ENCODE results near the gene HLF. TPM values are rescaled to one million over a fixed set of nuclear protein-coding genes. Genes with fewer than 3 reads are reported as not detected.
A peak's percentile ranks its signal among the peaks of the same experiment; 100 is the strongest.

Gene HLF
- total and polyA plus RNA-seq, 10 of the 15 experiments (the other 5 are each of a cell fraction or from before 2014, with no cell fraction given), result 0.01 to 0.33 (median 0.20) TPM; not detected in 3

DNA sequence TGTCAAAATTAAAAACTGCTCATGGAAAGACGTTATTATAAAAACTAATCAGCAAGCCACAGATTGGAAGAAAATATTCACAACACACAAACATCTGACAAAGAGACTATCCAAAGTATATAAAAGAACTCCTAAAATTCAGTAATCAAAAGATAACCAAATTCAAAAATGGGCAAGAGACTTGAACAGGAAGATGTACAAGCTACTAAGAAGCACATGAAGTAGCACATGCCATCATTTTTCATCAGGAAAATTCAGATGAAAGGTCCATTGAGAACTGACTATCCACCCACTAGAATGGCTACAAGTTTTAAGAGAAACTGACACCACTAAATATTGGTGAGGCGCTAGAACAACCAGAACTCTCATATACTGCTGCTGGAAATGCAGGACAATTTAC lies 3.4 kb upstream of the HLF start (continued):
- TF ChIP-seq CBX3 (IDR thresholded peaks at IDR 0.05; ENCODE audit: borderline replicate concordance, low read depth) (no peak), CEBPB (IDR thresholded peaks at IDR 0.05; ENCODE audit: borderline replicate concordance in 1 of 2, low read depth in 2 of 2, low read length in 2 of 2) (no peak)

- H3K4me1 ChIP-seq (ENCODE audit: control insufficient read depth, insufficient read depth, low read length), result peaks cover 4% of the 10 kb centered on the region
- peak overlapping the region; percentile 65 for H3K4me2 ChIP-seq (ENCODE audit: control insufficient read depth, insufficient read depth)
- TF ChIP-seq CBX3 (IDR thresholded peaks at IDR 0.05; ENCODE audit: borderline replicate concordance, low read depth), result no peak
- no peak for TF ChIP-seq PAX5 (IDR thresholded peaks at IDR 0.05; ENCODE audit: borderline replicate concordance, low read depth, low read length)
- TF ChIP-seq ESRRA (IDR thresholded peaks at IDR 0.05; ENCODE audit: low read length), result no peak
- TF ChIP-seq, protein P1, sequence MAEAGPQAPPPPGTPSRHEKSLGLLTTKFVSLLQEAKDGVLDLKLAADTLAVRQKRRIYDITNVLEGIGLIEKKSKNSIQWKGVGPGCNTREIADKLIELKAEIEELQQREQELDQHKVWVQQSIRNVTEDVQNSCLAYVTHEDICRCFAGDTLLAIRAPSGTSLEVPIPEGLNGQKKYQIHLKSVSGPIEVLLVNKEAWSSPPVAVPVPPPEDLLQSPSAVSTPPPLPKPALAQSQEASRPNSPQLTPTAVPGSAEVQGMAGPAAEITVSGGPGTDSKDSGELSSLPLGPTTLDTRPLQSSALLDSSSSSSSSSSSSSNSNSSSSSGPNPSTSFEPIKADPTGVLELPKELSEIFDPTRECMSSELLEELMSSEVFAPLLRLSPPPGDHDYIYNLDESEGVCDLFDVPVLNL (IDR thresholded peaks at IDR 0.05; ENCODE audit: low read depth, low read length), result no peak
- TF ChIP-seq FOXK2 (IDR thresholded peaks at IDR 0.05), result no peak
- TF ChIP-seq SP1 (IDR thresholded peaks at IDR 0.05; ENCODE audit: low read depth, low read length), result no peak
- no peak for TF ChIP-seq SMAD5 (IDR thresholded peaks at IDR 0.05; ENCODE audit: low read depth)
- POLR2A ChIA-PET, result interaction anchor here (0.8 kb wide), 1 partner anchor 94 kb away, joined by 4 read pairs; no protein-coding TSS in a partner anchor
- in situ Hi-C loops (cut with MboI), result no loop called here
- no peaks in the 10 kb centered on the region for H4K20me1 ChIP-seq (ENCODE audit: control insufficient read depth, insufficient read depth)
- H3K79me2 ChIP-seq (ENCODE audit: control insufficient read depth, insufficient read depth, low read length), result no peaks in the 10 kb centered on the region
- no TSS peak for BruUV-seq (replicated peaks)
- 2% methylated on average over 31 of the region's 31 CpGs for WGBS (ENCODE audit: insufficient coverage, insufficient replicate concordance, low lambda C conversion rate, missing lambda C conversion rate)
- no peak for ATAC-seq
- intact Hi-C loops (cut with micrococcal nuclease; ENCODE audit: unreplicated experiment), result no loop called here
- RAD21 ChIA-PET (ENCODE audit: unreplicated experiment), result no interaction called here
- no peak overlapping the region for H3K27ac ChIP-seq (ENCODE audit: control insufficient read depth, insufficient read depth)
- CTCF ChIA-PET, result no interaction called here
- H3K27me3 ChIP-seq (replicated peaks in 1 of 2; ENCODE audit: control insufficient read depth in 2 of 2, insufficient read depth in 2 of 2, low read length in 1 of 2), result peaks cover 11 to 19% of the 10 kb centered on the region in 2 experiments
- no peak overlapping the region for H3K4me3 ChIP-seq
- SMC1A ChIA-PET (ENCODE audit: uncharacterized antibody, unreplicated experiment), result no interaction called here
- H3K9me3 ChIP-seq (replicated peaks; ENCODE audit: control insufficient read depth, insufficient read depth, low read length), result no peaks in the 10 kb centered on the region
- H3K36me3 ChIP-seq (ENCODE audit: control insufficient read depth in 2 of 2, insufficient read depth in 2 of 2, low read length in 1 of 2), result no peaks in the 10 kb centered on the region
- H2AFZ ChIP-seq (ENCODE audit: control insufficient read depth, low read depth, low read length), result no peak overlapping the region
- no peak overlapping the region for H3K9ac ChIP-seq (ENCODE audit: control insufficient read depth, insufficient read depth, low read length)
- DNase-seq (ENCODE audit: low read depth, low spot score), result no peak
- no peak for FAIRE-seq
These were observed 1.0 kb upstream of the HLF start for GRCh38 chr17:55263569-55264277.

All from GM12878 (cell line).